ENCODE results near the gene SCAMP4.

Gene SCAMP4

DNA sequence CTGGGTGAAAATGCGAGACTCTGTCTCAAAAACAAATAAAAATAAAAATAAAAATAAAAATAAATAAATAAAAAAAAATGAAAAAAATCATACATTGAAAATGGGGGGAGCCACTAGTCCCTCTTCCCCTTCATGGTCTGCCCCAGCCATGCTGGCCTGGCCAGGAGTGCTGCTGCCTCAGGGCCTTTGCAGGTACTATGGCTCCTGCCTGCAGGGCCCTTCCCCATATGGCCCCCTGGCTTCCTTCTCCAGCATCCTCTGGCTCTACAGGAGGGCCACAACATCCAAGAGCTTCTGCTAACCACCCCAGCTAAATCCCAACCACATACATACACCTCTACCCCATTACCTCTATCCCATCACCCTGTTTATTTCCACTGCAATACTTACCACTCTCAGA is 15.3 kb upstream of the SCAMP4 start:
- TF ChIP-seq GATA3 (IDR thresholded peaks at IDR 0.05; ENCODE audit: low read depth, low read length) (no peak), GATA2 (IDR thresholded peaks at IDR 0.05; ENCODE audit: low read depth, low read length) (no peak)

DNA sequence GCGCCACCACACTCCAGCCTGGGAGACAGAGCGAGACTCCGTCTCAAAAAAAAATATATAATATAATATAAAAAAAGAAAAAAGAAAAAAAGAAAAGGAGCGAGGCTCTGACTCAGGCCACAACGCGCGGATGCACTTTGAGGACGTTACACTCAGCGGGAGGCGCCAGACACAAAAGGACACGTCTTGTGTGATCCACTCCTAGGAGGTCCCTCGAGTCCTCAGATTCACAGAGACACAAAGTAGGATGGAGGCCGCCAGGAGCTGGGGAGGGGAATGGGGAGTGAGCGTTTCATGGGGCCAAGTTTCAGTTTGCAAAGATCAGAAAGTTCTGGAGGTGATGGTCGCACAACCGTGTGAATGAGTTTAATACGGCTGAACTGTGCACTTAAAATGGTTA is 11.4 kb upstream of the SCAMP4 start:
- TF ChIP-seq GATA2 (IDR thresholded peaks at IDR 0.05; ENCODE audit: low read depth, low read length) (no peak), GATA3 (IDR thresholded peaks at IDR 0.05; ENCODE audit: low read depth, low read length) (no peak)

GRCh38 chr19:1896508-1896907 is 8.7 kb upstream of the SCAMP4 start:
- no peak for TF ChIP-seq GATA3 (IDR thresholded peaks at IDR 0.05; ENCODE audit: low read depth, low read length)
- no peak for TF ChIP-seq GATA2 (IDR thresholded peaks at IDR 0.05; ENCODE audit: low read depth, low read length)

DNA sequence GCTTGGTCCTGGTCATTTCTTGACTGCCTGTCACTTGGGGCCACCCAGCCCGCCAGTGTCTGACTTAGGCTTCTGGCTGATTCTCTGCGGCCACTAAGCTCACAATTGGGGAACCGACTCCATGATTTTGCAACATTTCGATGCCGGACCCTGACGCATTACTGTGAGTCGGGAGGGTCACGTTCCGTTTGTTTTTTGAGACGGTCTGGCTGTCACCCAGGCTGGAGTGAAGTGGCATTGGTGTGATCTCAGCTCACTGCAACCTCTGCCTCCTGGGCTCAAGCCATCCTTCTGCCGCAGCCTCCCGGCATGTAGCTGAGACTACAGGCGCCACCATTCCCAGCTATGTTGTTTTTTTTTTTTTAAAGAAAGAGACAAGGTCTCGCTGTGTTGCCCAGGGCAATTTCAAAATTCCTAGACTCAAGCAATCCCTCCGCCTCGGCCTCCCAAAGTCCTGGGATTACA is 3.2 kb upstream of the SCAMP4 start:
- TF ChIP-seq GATA3 (IDR thresholded peaks at IDR 0.05; ENCODE audit: low read depth, low read length) (no peak), GATA2 (IDR thresholded peaks at IDR 0.05; ENCODE audit: low read depth, low read length) (no peak)

GRCh38 chr19:1902923-1903322 is 2.3 kb upstream of the SCAMP4 start:
- TF ChIP-seq GATA3 (IDR thresholded peaks at IDR 0.05; ENCODE audit: low read depth, low read length) (no peak), GATA2 (IDR thresholded peaks at IDR 0.05; ENCODE audit: low read depth, low read length) (no peak)

- TF ChIP-seq GATA2 (IDR thresholded peaks at IDR 0.05; ENCODE audit: low read depth, low read length) (no peak), GATA3 (IDR thresholded peaks at IDR 0.05; ENCODE audit: low read depth, low read length) (no peak)
Measured at GRCh38 chr19:1904860-1905109, 414 bp upstream of the SCAMP4 start.

DNA sequence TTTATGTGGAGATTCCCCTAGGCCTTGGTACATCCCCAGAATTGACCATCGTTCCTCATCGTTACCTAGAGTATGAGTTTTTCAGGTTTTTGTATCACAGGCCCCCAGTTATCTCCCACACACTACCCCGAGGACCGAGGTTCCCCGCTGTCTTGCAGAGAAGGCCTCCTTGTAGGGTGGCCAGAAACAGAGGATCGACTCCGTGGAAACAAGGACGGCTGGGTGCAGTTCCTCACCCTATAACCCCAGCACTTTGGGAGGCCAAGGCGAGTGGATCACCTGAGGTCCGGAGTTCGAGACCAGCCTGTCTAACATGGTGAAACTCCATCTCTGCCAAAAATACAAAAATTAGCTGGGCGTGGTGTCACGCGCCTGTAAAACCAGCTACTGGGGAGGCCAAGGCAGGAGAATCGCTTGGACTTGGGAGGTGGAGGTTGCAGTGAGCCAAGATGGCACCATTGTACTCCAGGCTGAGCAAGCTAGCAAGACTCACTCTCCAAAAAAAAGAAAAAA is 720 bp downstream of the SCAMP4 start:
- TF ChIP-seq GATA3 (IDR thresholded peaks at IDR 0.05; ENCODE audit: low read depth, low read length): no peak
- TF ChIP-seq GATA2 (IDR thresholded peaks at IDR 0.05; ENCODE audit: low read depth, low read length): no peak

- TF ChIP-seq GATA2 (IDR thresholded peaks at IDR 0.05; ENCODE audit: low read depth, low read length) (no peak), GATA3 (IDR thresholded peaks at IDR 0.05; ENCODE audit: low read depth, low read length) (no peak)
Measured at GRCh38 chr19:1906985-1907562, 1.9 kb downstream of the SCAMP4 start.

DNA sequence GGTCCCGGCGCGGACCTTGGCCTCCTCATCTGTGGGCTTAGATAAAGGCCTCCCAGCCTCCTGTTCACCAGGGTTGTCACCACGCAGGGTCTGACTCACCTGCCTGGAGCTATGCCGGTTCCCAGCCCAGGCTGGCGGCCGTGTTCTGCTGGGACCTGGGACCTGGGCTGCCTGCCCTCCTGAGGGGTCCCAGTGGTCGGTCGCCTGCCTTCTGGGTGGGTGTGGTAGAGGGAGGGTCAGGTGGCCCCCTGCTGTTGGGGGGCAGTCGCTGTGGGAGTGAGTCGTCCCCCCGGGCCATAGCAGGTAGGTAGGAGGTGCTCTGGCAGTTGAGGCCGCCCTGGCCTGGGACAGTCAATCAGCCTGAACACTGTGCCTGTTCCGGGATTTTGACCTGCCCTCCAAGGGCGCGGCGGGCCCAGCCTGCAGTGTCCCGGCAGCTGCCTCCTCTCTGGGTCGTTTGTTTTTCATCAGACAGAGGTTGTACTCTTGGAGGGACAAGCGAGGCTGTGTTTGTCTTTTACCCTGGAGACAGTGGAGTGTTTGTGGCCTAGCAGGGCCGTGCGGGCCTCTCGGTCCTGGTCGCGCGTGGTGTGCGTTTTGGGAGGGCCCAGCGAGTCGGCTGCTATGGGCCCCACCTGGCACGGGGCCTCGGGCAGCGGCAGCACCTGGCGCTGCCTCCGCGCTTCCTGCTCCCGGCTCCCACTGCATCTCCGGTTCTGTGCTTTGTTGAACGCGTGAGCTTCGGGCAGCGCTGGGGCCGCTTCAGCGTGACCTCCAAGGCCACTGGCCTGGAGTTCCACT is 2.6 kb downstream of the SCAMP4 start:
- TF ChIP-seq GATA3 (IDR thresholded peaks at IDR 0.05; ENCODE audit: low read depth, low read length): no peak
- no peak for TF ChIP-seq GATA2 (IDR thresholded peaks at IDR 0.05; ENCODE audit: low read depth, low read length)

GRCh38 chr19:1908364-1908678 is 3.1 kb downstream of the SCAMP4 start:
- no peak for TF ChIP-seq GATA2 (IDR thresholded peaks at IDR 0.05; ENCODE audit: low read depth, low read length)
- TF ChIP-seq GATA3 (IDR thresholded peaks at IDR 0.05; ENCODE audit: low read depth, low read length): no peak

DNA sequence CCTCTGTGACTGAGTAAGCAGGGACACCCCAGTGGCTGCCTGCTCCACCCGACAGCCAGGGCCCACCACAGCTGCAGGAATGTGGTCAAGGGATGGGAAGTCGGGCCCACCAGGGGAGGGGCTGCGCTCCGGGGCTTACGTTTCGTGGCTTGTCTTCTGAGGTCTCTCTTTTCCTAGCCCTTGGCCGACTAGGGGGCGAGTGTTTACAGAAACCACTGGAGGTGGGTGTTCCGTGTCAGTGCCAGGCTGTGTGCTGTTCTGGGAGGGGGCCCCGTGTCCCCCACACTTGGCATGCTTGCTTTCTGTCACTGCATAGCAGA is 4.5 kb downstream of the SCAMP4 start:
- TF ChIP-seq GATA3 (IDR thresholded peaks at IDR 0.05; ENCODE audit: low read depth, low read length) (no peak), GATA2 (IDR thresholded peaks at IDR 0.05; ENCODE audit: low read depth, low read length) (no peak)

GRCh38 chr19:1910177-1910576 is 5.0 kb downstream of the SCAMP4 start:
- no peak for TF ChIP-seq GATA3 (IDR thresholded peaks at IDR 0.05; ENCODE audit: low read depth, low read length)
- TF ChIP-seq GATA2 (IDR thresholded peaks at IDR 0.05; ENCODE audit: low read depth, low read length): peak; percentile 88

DNA sequence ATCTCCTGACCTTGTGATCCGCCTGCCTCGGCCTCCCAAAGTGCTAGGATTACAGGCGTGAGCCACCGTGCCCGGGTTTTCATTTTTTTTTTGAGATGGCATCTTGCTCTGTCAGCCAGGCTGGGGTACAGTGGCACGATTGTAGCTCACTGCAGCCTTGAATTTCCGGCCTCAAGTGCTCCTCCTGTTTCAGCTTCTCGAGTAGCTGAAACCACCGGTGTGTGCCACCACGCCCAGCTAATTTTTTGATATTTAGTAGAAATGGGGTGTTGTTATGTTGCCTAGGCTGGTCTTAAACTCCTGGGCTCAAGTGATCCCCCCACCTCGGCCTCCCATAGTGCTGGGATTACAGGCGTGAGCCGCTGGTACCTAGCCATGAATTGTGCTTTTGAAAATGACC is 5.9 kb downstream of the SCAMP4 start:
- TF ChIP-seq GATA3 (IDR thresholded peaks at IDR 0.05; ENCODE audit: low read depth, low read length) (no peak), GATA2 (IDR thresholded peaks at IDR 0.05; ENCODE audit: low read depth, low read length) (no peak)

- TF ChIP-seq GATA3 (IDR thresholded peaks at IDR 0.05; ENCODE audit: low read depth, low read length) (no peak), GATA2 (IDR thresholded peaks at IDR 0.05; ENCODE audit: low read depth, low read length) (no peak)
Measured at GRCh38 chr19:1911995-1912394, 6.8 kb downstream of the SCAMP4 start.

DNA sequence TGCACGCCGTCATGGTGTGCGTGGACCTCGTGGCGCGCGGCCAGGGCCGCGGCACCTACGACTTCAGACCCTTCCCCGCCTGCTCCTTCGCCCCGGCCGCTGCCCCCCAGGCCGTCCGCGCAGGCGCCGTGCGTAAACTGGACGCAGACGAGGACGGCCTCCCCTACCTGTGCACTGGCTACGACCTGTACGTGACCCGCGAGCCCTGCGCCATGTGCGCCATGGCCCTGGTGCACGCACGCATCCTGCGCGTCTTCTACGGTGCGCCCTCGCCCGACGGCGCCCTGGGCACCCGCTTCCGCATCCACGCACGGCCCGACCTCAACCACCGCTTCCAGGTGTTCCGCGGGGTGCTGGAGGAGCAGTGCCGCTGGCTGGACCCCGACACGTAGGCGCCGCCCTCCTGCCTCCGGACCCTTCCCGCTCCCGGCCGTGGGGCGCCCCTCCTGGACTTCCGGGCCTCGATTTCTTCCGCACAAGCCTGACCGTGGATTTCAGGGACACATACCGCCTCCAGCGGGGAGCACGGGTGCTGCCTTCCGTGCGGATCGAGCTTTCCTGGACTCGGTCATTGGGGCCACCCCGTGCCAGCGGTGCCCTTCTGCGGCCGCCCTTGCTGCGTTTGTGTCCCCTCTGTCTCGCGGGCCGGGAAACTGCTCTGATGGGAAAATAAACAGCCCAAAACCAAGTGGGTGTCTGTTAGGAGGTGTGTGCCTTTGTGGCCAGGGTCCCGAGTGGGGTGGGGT is 7.7 kb downstream of the SCAMP4 start:
- TF ChIP-seq GATA2 (IDR thresholded peaks at IDR 0.05; ENCODE audit: low read depth, low read length): no peak

Measured in SH-SY5Y (cell line).